Motor neuron (in vitro differentiated cells): Measurements from ENCODE around the gene SPRYD3. TPM values are rescaled to one million over a fixed set of nuclear protein-coding genes. Genes with fewer than 3 reads are reported as not detected.
"Not testable (repeated sequence)": the region's sequence is repeated elsewhere in the genome, so short reads cannot be mapped to it uniquely, and the experiment has no call there.

Experiments used
- ATAC-seq, 8 experiments: fragments of 200-7000 bp; cut with Tn5 transposase; replicated peaks in 6 of 8; 2 replicates each; pipeline ENCODE4 v1.8.0; 2021; ENCODE audit warnings: mild to moderate bottlenecking in 8 of 8, moderate library complexity in 8 of 8
- H3K27ac ChIP-seq, 2 donors: fragments of 250-450 bp; sonication (Bioruptor Pico); 2 replicates each; pipeline ENCODE4 v1.9.0; 2021; ENCODE audit warnings: antibody characterized with exemption in 2 of 2, mild to moderate bottlenecking in 2 of 2, moderate library complexity in 1 of 2
- H3K4me1 ChIP-seq, 2 donors: fragments of 250-450 bp; sonication (Bioruptor Pico); replicated peaks in 1 of 2; 2 replicates each; pipeline ENCODE4 v1.6.1; 2021; ENCODE audit warnings: antibody characterized with exemption in 2 of 2, mild to moderate bottlenecking in 2 of 2, moderate library complexity in 1 of 2
- H3K4me3 ChIP-seq, 5 donors: fragments of 250-450 bp; sonication (Bioruptor Pico); 2 replicates each; pipeline ENCODE4 v1.9.0; 2021; ENCODE audit warnings: antibody characterized with exemption in 5 of 5, mild to moderate bottlenecking in 5 of 5, moderate library complexity in 4 of 5
- WGBS, 10 experiments: fragments of 450-650 bp; shearing (Covaris generic); methylation state at CpG; one replicate each; pipeline ENCODE4 v1.0.0; 2022; 5-methylcytosine and 5-hydroxymethylcytosine counted together
- in situ Hi-C, 9 experiments: fragments of 400-800 bp; cut with MboI; loops; one replicate each; pipeline ENCODE4 v1.15.0; 2021; ENCODE audit warnings: low sequenced_read_pairs in 9 of 9, low pct_unique_long_range_greater_than_20kb in 2 of 9; ENCODE audit not compliant: unreplicated experiment in 9 of 9
- total RNA-seq, 8 experiments: library from RNA; unstranded; fragments of 300-600 nt; gene quantifications; 2 replicates each; pipeline versions ENCODE4 v1.2.3 to v1.2.4, GENCODE V29; 2022

SPRYD3 gene
- total RNA-seq, 8 experiments from 2014 or later: 10.8 to 40.1 (median 17.9) TPM

- Histone ChIP-seq H3K27ac (no peak overlapping the region), H3K4me3 (no peak overlapping the region), H3K4me1 (no peaks in the 10 kb centered on the region)
- peak in 2 of 8 experiments; percentile 52 to 69 for ATAC-seq
- WGBS, 10 experiments: 25 to 76% (median 42%) methylated on average over 1 to 11 of the region's 12 CpGs; no CpG with 5 or more reads in 4 of the 10 experiments
- in situ Hi-C loops: no loop called here
Observed at GRCh38 chr12:53113136-53113705, 34.0 kb upstream of the SPRYD3 start.

- in situ Hi-C loops, H3K27ac ChIP-seq, H3K4me3 ChIP-seq, ATAC-seq, H3K4me1 ChIP-seq: not testable (repeated sequence)
- WGBS, 10 experiments: 80 to 100% (median 91%) methylated on average over 2 to 7 of the region's 7 CpGs
Observed at GRCh38 chr12:53112431-53112830, 33.2 kb upstream of the SPRYD3 start.

GRCh38 chr12:53107122-53107521 is 27.9 kb upstream of the SPRYD3 start:
- Histone ChIP-seq H3K27ac (no peak overlapping the region), H3K4me3 (no peak overlapping the region), H3K4me1 (no peaks in the 10 kb centered on the region)
- in situ Hi-C loops: no loop called here
- 0 to 100% (median 32%) methylated on average over 1 to 7 of the region's 7 CpGs; no CpG with 5 or more reads in 1 of the 10 experiments for WGBS, 10 experiments
- no peak for ATAC-seq

GRCh38 chr12:53105712-53106439 is 26.7 kb upstream of the SPRYD3 start:
- in situ Hi-C loops: no loop called here
- WGBS, 10 experiments: 87 to 100% (median 100%) methylated on average over 1 to 3 of the region's 7 CpGs; no CpG with 5 or more reads in 7 of the 10 experiments
- Histone ChIP-seq H3K27ac (no peak overlapping the region), H3K4me3 (no peak overlapping the region), H3K4me1 (no peaks in the 10 kb centered on the region)
- no peak for ATAC-seq

- 50 to 95% (median 84%) methylated on average over 1 to 4 of the region's 8 CpGs; no CpG with 5 or more reads in 3 of the 10 experiments for WGBS, 10 experiments
- H3K4me3 ChIP-seq: no peak overlapping the region
- in situ Hi-C loops: no loop called here
- no peak for ATAC-seq
- no peaks in the 10 kb centered on the region for H3K4me1 ChIP-seq
- H3K27ac ChIP-seq: no peak overlapping the region
Observed at GRCh38 chr12:53105256-53105655, 26.1 kb upstream of the SPRYD3 start.

DNA sequence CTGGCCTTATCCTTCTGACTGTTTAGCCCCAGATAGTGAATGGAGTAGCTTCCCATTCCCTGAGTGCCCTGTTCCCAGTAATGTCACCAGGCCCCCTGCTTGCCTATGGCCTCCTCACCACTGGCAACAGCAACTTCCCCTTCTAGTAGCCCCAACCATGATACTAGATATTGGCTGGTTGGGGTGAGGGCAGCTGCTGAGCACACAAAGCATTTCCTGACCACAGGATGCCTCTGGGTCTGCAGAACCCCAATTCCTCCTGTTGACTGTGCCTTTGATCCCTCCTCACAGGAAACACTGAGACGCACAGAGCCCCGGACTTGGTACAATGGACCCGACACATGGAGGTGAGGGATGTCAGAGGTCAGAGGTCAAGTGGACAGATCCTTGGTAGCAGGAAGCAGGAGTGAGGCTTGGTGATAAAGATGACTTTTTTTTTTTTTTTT is 24.7 kb upstream of the SPRYD3 start:
- in situ Hi-C loops: no loop called here
- 52 to 60% (median 53%) methylated on average over 1 to 3 of the region's 3 CpGs; no CpG with 5 or more reads in 5 of the 10 experiments for WGBS, 10 experiments
- Histone ChIP-seq H3K27ac (no peak overlapping the region), H3K4me1 (peaks cover 0 to 6% of the 10 kb centered on the region in 2 donors), H3K4me3 (no peak overlapping the region)
- ATAC-seq: no peak

- 70 to 96% (median 89%) methylated on average over 1 to 9 of the region's 23 CpGs; no CpG with 5 or more reads in 4 of the 10 experiments for WGBS, 10 experiments
- peaks cover 0 to 12% of the 10 kb centered on the region in 2 donors for H3K4me1 ChIP-seq
- no peak for ATAC-seq
- H3K4me3 ChIP-seq: no peak within 1 kb of the TSS
- H3K27ac ChIP-seq: no peak within 1 kb of the TSS
- in situ Hi-C loops: no loop called here
Observed at GRCh38 chr12:53102883-53103807, 24.0 kb upstream of the SPRYD3 start, which contains the start of gene SOAT2. Gene SOAT2, plus strand, starts transcription at chr12:53103486. Its CDS starts 92 bp downstream, at chr12:53103578.

DNA sequence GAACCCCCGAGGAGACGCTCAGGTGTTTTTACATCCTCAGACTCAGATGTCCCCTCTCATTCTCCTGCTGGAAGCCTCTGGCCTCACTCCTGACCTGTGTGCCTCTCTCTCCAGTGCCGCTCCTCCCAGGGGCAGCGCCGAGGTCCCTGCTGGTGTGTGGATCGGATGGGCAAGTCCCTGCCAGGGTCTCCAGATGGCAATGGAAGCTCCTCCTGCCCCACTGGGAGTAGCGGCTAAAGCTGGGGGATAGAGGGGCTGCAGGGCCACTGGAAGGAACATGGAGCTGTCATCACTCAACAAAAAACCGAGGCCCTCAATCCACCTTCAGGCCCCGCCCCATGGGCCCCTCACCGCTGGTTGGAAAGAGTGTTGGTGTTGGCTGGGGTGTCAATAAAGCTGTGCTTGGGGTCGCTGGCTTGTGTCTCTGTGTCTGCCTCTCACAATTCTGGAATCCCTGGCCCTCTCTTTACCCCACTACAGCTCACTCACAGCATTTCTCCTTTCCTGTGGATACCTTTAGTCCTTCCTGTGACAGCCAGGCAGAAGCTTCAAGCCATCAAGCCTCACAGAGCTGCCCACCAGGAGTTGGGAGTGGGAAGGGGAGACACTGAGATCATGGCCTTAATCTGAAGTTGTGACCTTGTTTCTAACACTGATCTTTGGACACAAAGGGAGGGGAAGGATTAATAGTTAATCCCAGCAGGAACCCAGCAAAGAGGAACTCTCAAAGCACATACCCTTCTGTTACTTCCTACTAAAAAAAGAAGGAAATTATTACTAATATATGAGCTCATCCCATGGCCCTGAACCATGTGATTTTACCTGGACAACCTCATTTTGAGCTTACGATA is 23.0 kb upstream of the SPRYD3 start:
- H3K4me3 ChIP-seq: no peak overlapping the region
- H3K27ac ChIP-seq: no peak overlapping the region
- H3K4me1 ChIP-seq: peaks cover 1 to 13% of the 10 kb centered on the region in 2 donors
- WGBS, 10 experiments: 85 to 100% (median 100%) methylated on average over 1 to 9 of the region's 12 CpGs; no CpG with 5 or more reads in 5 of the 10 experiments
- no peak for ATAC-seq
- in situ Hi-C loops: no loop called here

DNA sequence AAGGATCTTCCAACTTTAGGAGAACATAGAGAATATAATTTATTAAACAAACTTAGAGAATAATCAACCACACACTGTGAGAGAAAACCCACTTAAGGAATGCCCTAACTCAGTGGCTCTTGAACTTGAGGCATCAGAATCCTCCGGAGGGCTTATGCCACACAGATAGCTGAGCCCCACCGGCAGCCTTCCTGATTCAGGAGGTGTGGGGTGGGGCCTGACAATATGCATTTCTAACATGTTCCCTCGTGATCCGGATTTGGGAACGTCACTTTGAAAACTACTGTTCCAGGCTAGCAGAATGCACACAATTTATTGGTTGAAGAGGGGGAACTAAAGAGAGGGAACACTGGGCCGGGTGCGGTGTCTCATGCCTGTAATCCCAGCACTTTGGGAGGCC is 22.1 kb upstream of the SPRYD3 start:
- WGBS, 10 experiments: 0 to 88% (median 80%) methylated on average over 1 to 7 of the region's 7 CpGs; no CpG with 5 or more reads in 1 of the 10 experiments
- in situ Hi-C loops: no loop called here
- peak in 1 of 8 experiments; percentile 2 for ATAC-seq

GRCh38 chr12:53100466-53101151 is 21.4 kb upstream of the SPRYD3 start:
- ATAC-seq: no peak
- WGBS, 10 experiments: 67 to 100% (median 87%) methylated on average over 1 to 6 of the region's 13 CpGs; no CpG with 5 or more reads in 1 of the 10 experiments
- H3K27ac ChIP-seq: no peak overlapping the region
- in situ Hi-C loops: no loop called here
- no peak overlapping the region for H3K4me3 ChIP-seq
- peaks cover 2 to 16% of the 10 kb centered on the region in 2 donors for H3K4me1 ChIP-seq

More for the DNA sequence above, 22.1 kb upstream of the SPRYD3 start:
- Histone ChIP-seq H3K27ac (no peak overlapping the region), H3K4me3 (no peak overlapping the region), H3K4me1 (peaks cover 2 to 16% of the 10 kb centered on the region in 2 donors)

DNA sequence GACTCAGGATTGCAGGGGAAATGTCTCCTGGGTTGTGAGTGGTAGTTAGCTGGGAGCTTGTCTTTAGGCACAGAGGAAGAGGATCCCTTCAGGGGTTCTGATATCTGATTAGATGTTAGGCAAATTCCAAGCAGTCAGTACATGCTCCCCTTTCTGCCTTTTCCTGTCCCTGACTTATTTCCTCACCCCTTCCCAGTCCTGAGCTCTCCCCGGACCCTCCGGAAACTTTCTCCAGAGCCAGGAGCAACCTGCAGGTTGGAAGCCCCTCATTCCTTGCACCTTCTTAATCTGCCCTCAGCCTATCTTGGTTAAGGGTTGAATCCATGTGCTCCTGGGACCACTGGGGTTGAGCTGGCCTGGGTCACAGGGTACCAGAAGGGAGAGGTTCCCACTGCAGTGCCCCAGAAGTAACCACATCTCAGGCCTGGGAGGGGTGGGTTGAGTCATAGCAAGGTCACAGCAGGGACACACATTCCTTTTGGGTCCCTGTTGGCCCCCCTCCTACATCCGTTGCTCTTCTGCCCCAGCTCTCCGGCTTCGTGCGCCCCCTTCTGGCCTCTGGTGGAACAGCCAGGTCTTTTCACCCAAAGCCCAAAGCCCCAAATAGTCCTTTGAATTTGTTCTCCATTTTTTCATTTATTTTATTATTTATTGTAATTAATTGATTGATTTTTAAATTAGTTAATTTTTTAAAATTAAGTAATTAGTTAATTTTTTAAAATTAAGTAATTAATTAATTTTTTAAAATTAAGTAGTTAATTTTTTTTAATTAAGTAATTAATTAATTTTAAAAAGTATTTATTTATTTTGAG is 20.1 kb upstream of the SPRYD3 start:
- peak; percentile 49 to 75 (median 69) for ATAC-seq
- WGBS, 10 experiments: 0 to 60% (median 8%) methylated on average over 1 to 6 of the region's 6 CpGs; no CpG with 5 or more reads in 2 of the 10 experiments
- in situ Hi-C loops: no loop called here
- Histone ChIP-seq H3K4me1 (peaks cover 2 to 16% of the 10 kb centered on the region in 2 donors), H3K27ac (no peak overlapping the region), H3K4me3 (no peak overlapping the region)
